RWPE2 (cell line): ENCODE data around the gene FAM228B.

Experiments used
- ATAC-seq: fragments of 200-7000 bp; cut with Tn5 transposase; 3 replicates; pipeline ENCODE4 v1.9.1; 2021; ENCODE audit warnings: low read depth
- DNase-seq: peaks from one replicate; pipeline ENCODE4 v3.0.0-alpha.2; 2020; ENCODE audit warnings: low spot score
- H3K27ac ChIP-seq: fragments of 450-650 bp; 2 replicates; pipeline ENCODE4 v1.5.1; 2017; ENCODE audit warnings: mild to moderate bottlenecking; ENCODE audit not compliant: poor library complexity, severe bottlenecking
- H3K27me3 ChIP-seq: fragments of 250-450 bp; sonication (Bioruptor Pico); 2 replicates; pipeline ENCODE4 v1.5.1; 2021; ENCODE audit warnings: mild to moderate bottlenecking, moderate library complexity; ENCODE audit not compliant: insufficient read depth, poor library complexity, severe bottlenecking
- H3K36me3 ChIP-seq: fragments of 250-450 bp; sonication (Bioruptor Pico); 2 replicates; pipeline ENCODE4 v1.5.1; 2020; ENCODE audit warnings: low read depth, mild to moderate bottlenecking, moderate library complexity
- H3K4me1 ChIP-seq: fragments of 250-450 bp; sonication (Bioruptor Pico); 2 replicates; pipeline ENCODE4 v1.5.1; 2021; ENCODE audit warnings: mild to moderate bottlenecking, moderate library complexity; ENCODE audit not compliant: insufficient read depth, poor library complexity, severe bottlenecking
- H3K4me3 ChIP-seq: fragments of 250-450 bp; sonication (Bioruptor Pico); 2 replicates; pipeline ENCODE4 v1.5.1; 2021; ENCODE audit warnings: mild to moderate bottlenecking, moderate library complexity; ENCODE audit not compliant: severe bottlenecking
- H3K9me3 ChIP-seq: fragments of 250-450 bp; sonication (Bioruptor Pico); 2 replicates; pipeline ENCODE4 v1.5.1; 2021; ENCODE audit warnings: mild to moderate bottlenecking, moderate library complexity; ENCODE audit not compliant: severe bottlenecking
- TF ChIP-seq, protein P1 (sequence below): fragments of 450-650 bp; IDR thresholded peaks from one replicate; pipeline ENCODE4 v1.5.1; 2017; ENCODE audit warnings: mild to moderate bottlenecking, moderate library complexity; ENCODE audit not compliant: poor library complexity, severe bottlenecking

The FAM228B gene

DNA sequence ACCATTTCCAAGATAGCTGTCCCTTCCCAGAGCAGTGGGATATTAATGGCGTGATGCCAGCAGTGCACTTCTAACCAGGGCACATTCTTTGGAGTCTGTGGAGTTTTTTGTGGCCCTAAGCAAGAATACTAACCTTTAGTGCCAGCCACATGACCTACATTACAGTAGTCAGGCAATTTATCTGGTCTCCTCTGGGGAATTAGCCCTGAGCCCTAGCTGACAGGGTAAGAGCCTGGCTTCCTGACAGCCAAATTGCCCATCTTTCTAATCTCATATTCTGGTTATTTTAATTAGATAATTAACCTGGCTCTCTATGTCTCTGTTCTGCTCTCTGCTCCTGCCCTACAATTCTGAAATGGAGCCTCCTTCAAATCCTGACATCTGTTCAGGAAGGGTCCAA lies 5.4 kb upstream of the FAM228B start:
- no peaks in the 10 kb centered on the region for H3K27me3 ChIP-seq
- ATAC-seq, result no peak
- TF ChIP-seq, protein P1, sequence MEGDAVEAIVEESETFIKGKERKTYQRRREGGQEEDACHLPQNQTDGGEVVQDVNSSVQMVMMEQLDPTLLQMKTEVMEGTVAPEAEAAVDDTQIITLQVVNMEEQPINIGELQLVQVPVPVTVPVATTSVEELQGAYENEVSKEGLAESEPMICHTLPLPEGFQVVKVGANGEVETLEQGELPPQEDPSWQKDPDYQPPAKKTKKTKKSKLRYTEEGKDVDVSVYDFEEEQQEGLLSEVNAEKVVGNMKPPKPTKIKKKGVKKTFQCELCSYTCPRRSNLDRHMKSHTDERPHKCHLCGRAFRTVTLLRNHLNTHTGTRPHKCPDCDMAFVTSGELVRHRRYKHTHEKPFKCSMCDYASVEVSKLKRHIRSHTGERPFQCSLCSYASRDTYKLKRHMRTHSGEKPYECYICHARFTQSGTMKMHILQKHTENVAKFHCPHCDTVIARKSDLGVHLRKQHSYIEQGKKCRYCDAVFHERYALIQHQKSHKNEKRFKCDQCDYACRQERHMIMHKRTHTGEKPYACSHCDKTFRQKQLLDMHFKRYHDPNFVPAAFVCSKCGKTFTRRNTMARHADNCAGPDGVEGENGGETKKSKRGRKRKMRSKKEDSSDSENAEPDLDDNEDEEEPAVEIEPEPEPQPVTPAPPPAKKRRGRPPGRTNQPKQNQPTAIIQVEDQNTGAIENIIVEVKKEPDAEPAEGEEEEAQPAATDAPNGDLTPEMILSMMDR, result no peak

DNA sequence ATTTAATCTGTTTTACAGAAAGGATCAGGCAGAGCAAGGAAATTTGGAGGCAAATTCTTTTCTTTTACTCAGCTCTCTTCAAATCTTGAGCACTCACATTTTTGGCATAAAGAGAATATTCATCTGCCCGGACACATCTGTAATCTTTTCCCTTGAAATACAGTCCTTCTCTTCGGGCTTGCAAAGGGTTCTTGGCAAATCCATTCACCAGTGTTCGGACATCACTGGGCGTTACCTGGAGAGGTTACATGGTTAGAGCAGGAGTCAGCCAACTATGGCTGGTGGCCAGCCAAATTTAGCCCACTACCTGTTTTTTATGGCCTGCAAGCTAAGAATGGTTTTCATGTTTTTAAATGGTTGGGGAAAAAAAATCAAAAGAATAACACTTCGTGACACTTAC lies 2.2 kb upstream of the FAM228B start:
- TF ChIP-seq, protein P1, result no peak
- Histone ChIP-seq H3K27me3 (no peaks in the 10 kb centered on the region), H3K27ac (no peak overlapping the region), H3K36me3 (no peaks in the 10 kb centered on the region), H3K9me3 (no peaks in the 10 kb centered on the region), H3K4me1 (peaks cover 10% of the 10 kb centered on the region), H3K4me3 (no peak overlapping the region)
- ATAC-seq, result no peak
- no peak for DNase-seq

More for the DNA sequence above, 5.4 kb upstream of the FAM228B start:
- H3K36me3 ChIP-seq, result no peaks in the 10 kb centered on the region
- peaks cover 4% of the 10 kb centered on the region for H3K4me1 ChIP-seq
- H3K4me3 ChIP-seq, result no peak overlapping the region
- peak overlapping the region; percentile 24 for H3K27ac ChIP-seq
- DNase-seq, result no peak
- peaks cover 6% of the 10 kb centered on the region for H3K9me3 ChIP-seq

DNA sequence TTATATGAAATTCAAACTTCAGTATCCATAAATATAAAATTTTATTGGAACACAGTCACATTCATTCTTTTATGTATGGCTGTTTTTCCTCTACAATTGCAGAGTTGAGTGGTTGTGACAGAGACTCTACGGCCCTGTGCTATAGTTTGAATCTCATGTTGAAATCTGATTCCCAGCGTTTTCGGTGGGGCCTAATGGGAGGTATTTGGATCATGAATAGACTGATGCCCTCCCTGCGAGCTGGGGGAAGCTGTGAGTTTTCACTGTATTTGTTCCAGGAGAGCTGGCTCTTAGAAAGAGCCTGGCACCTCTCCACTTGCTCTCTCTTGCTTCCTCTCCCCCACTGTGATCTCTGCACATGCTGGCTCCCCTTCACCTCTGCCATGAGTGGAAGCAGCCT lies 1.8 kb upstream of the FAM228B start:
- no peak overlapping the region for H3K27ac ChIP-seq
- H3K36me3 ChIP-seq, result no peaks in the 10 kb centered on the region
- ATAC-seq (no peak), DNase-seq (no peak)
- no peaks in the 10 kb centered on the region for H3K9me3 ChIP-seq
- TF ChIP-seq, protein P1, result no peak
- H3K27me3 ChIP-seq, result no peaks in the 10 kb centered on the region
- H3K4me1 ChIP-seq, result peaks cover 10% of the 10 kb centered on the region
- H3K4me3 ChIP-seq, result no peak overlapping the region

DNA sequence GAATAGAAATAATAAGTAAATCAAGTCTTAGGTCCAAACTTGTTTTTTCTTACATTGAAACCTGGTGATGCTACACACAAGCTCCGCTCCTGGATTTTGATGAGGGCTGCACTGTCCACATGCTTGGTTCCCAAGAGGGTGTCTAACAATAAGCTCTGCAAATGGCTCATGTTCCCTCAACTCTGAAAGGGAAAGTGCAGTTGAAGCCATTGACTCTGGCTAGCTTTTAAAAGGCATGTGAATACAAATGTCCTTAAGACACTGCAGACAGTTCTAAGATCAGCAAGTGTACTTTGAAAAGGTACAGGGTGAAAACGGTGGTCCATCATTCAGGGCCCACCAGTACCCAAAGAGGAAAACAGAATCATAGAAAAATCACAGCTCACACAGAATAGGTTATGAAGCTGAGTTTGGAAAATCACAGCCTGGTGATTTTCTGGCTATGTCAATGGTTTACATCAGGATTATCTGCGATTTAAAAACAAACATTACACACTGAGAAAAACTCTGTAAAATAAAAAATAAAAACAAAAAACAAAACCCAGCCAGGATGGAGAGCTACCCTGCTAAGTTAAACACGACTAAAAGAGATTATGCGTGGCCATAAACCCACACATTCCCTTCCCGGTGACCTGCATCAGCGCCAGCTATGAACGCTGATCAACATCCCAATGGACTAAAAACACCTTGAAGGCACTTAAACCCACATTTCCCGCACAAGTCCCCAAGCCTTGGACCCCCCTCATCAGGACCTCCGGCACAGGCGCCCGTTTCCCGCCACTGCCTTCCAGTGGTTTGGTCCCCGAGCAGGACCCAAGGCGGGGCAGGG lies 689 bp upstream of the FAM228B start:
- H3K27me3 ChIP-seq, result no peaks in the 10 kb centered on the region
- H3K9me3 ChIP-seq, result no peaks in the 10 kb centered on the region
- DNase-seq, result no peak
- peak overlapping the region; percentile 62 for H3K27ac ChIP-seq
- no peaks in the 10 kb centered on the region for H3K36me3 ChIP-seq
- TF ChIP-seq, protein P1, result no peak
- H3K4me1 ChIP-seq, result peaks cover 10% of the 10 kb centered on the region
- H3K4me3 ChIP-seq, result peak overlapping the region; percentile 97
- ATAC-seq, result no peak; the same call in 2 of the 3 replicates
